ENCODE results near the gene SNX3.

The SNX3 gene

GRCh38 chr6:108203189-108204112, 57.4 kb downstream of the SNX3 start:
- no peaks in the 10 kb centered on the region for H3K9me2 ChIP-seq (ENCODE audit: low read depth, low read length)
- no peak overlapping the region for H3K9ac ChIP-seq (ENCODE audit: low read length)
- no peak overlapping the region for H2AFZ ChIP-seq (ENCODE audit: low read length)
- H3K27ac ChIP-seq (ENCODE audit: low read depth, low read length, poor library complexity, severe bottlenecking), result no peak overlapping the region
- no peaks in the 10 kb centered on the region for H3K9me3 ChIP-seq (ENCODE audit: low read length)
- no peak overlapping the region for H3K4me3 ChIP-seq (ENCODE audit: low read depth, low read length, poor library complexity, severe bottlenecking)
- H3F3A ChIP-seq (ENCODE audit: insufficient read depth, low read length), result no peaks in the 10 kb centered on the region
- no peaks in the 10 kb centered on the region for H3K36me3 ChIP-seq (ENCODE audit: insufficient read depth, low read length)
- H4K20me1 ChIP-seq (ENCODE audit: insufficient read depth, low read length), result no peaks in the 10 kb centered on the region
- H3K79me2 ChIP-seq (ENCODE audit: insufficient read depth, low read length), result no peaks in the 10 kb centered on the region
- no peaks in the 10 kb centered on the region for H3K27me3 ChIP-seq (ENCODE audit: insufficient read depth, low read length)
- TF ChIP-seq EZH2 (IDR thresholded peaks at IDR 0.05; ENCODE audit: borderline replicate concordance, low read length) (no peak), CTCF (IDR thresholded peaks at IDR 0.05; ENCODE audit: low read length) (no peak)
- H3K4me2 ChIP-seq (ENCODE audit: low read length), result no peak overlapping the region
- H3K4me1 ChIP-seq (ENCODE audit: insufficient read depth, low read length, severe bottlenecking), result no peaks in the 10 kb centered on the region

GRCh38 chr6:108200631-108201030, 60.2 kb downstream of the SNX3 start:
- Histone ChIP-seq H3K79me2 (ENCODE audit: insufficient read depth, low read length) (no peaks in the 10 kb centered on the region), H2AFZ (ENCODE audit: low read length) (no peak overlapping the region), H3K4me1 (ENCODE audit: insufficient read depth, low read length, severe bottlenecking) (no peaks in the 10 kb centered on the region), H3K27ac (ENCODE audit: low read depth, low read length, poor library complexity, severe bottlenecking) (no peak overlapping the region), H3K36me3 (ENCODE audit: insufficient read depth, low read length) (no peaks in the 10 kb centered on the region), H3K4me2 (ENCODE audit: low read length) (no peak overlapping the region), H3K27me3 (ENCODE audit: insufficient read depth, low read length) (no peaks in the 10 kb centered on the region), H3F3A (ENCODE audit: insufficient read depth, low read length) (no peaks in the 10 kb centered on the region), H4K20me1 (ENCODE audit: insufficient read depth, low read length) (no peaks in the 10 kb centered on the region), H3K9me2 (ENCODE audit: low read depth, low read length) (no peaks in the 10 kb centered on the region), H3K4me3 (ENCODE audit: low read depth, low read length, poor library complexity, severe bottlenecking) (no peak overlapping the region), H3K9me3 (ENCODE audit: low read length) (no peaks in the 10 kb centered on the region), H3K9ac (ENCODE audit: low read length) (no peak overlapping the region)
- TF ChIP-seq CTCF (IDR thresholded peaks at IDR 0.05; ENCODE audit: low read length) (no peak), EZH2 (IDR thresholded peaks at IDR 0.05; ENCODE audit: borderline replicate concordance, low read length) (no peak)

- Histone ChIP-seq H3K27ac (ENCODE audit: low read depth, low read length, poor library complexity, severe bottlenecking) (no peak overlapping the region), H3K9me2 (ENCODE audit: low read depth, low read length) (no peaks in the 10 kb centered on the region), H3K27me3 (ENCODE audit: insufficient read depth, low read length) (no peaks in the 10 kb centered on the region), H3K36me3 (ENCODE audit: insufficient read depth, low read length) (no peaks in the 10 kb centered on the region), H3K4me1 (ENCODE audit: insufficient read depth, low read length, severe bottlenecking) (no peaks in the 10 kb centered on the region), H4K20me1 (ENCODE audit: insufficient read depth, low read length) (no peaks in the 10 kb centered on the region), H3K79me2 (ENCODE audit: insufficient read depth, low read length) (no peaks in the 10 kb centered on the region), H3K4me3 (ENCODE audit: low read depth, low read length, poor library complexity, severe bottlenecking) (no peak overlapping the region), H3K9me3 (ENCODE audit: low read length) (no peaks in the 10 kb centered on the region), H3K9ac (ENCODE audit: low read length) (no peak overlapping the region), H3K4me2 (ENCODE audit: low read length) (no peak overlapping the region), H3F3A (ENCODE audit: insufficient read depth, low read length) (no peaks in the 10 kb centered on the region), H2AFZ (ENCODE audit: low read length) (no peak overlapping the region)
- TF ChIP-seq CTCF (IDR thresholded peaks at IDR 0.05; ENCODE audit: low read length), result no peak
- TF ChIP-seq EZH2 (IDR thresholded peaks at IDR 0.05; ENCODE audit: borderline replicate concordance, low read length), result no peak
Measured at GRCh38 chr6:108200186-108200585, 60.7 kb downstream of the SNX3 start.

Data from OCI-LY1 (cell line).